Cardiac muscle cell (in vitro differentiated cells and primary cell): ENCODE measurements around the gene SPAG6. TPM values are rescaled to one million over a fixed set of nuclear protein-coding genes. Genes with fewer than 3 reads are reported as not detected.

Source experiments
- DNase-seq, 2 donors: peaks; one replicate each; pipeline versions ENCODE4 v3.0.0 to v3.0.0-alpha.2; 2010 to 2017; ENCODE audit warnings: low read depth in 1 of 2, low spot score in 1 of 2
- H3K27ac ChIP-seq: fragments of 200-600 bp; sonication (generic); 2 replicates; pipeline ENCODE4 v1.5.1; 2016
- H3K27me3 ChIP-seq: fragments of 200-600 bp; sonication (generic); 2 replicates; pipeline ENCODE4 v1.6.0; 2016; ENCODE audit warnings: control low read depth
- H3K36me3 ChIP-seq: fragments of 200-600 bp; sonication (generic); 2 replicates; pipeline ENCODE4 v1.5.1; 2016; ENCODE audit warnings: control low read depth
- H3K4me1 ChIP-seq: fragments of 200-600 bp; sonication (generic); 2 replicates; pipeline ENCODE4 v1.8.1; 2017; ENCODE audit warnings: low read depth, mild to moderate bottlenecking, mixed run types
- H3K4me3 ChIP-seq: fragments of 200-600 bp; sonication (generic); 2 replicates; pipeline ENCODE4 v1.5.1; 2016; ENCODE audit warnings: mild to moderate bottlenecking
- H3K9me3 ChIP-seq: fragments of 200-600 bp; sonication (generic); 2 replicates; pipeline ENCODE4 v1.5.1; 2017; ENCODE audit warnings: low read depth, mild to moderate bottlenecking, control low read depth
- CTCF ChIP-seq: IDR thresholded peaks from 2 replicates; pipeline ENCODE4 v1.5.1; 2012; ENCODE audit warnings: low read depth, mild to moderate bottlenecking, low read length
- polyA plus RNA-seq: library from polyadenylated mRNA; unstranded; fragments of >200 nt; fragmentation: Nextera tagmentation; extraction: Ambion mirVana; gene quantifications from 2 replicates; pipeline ENCODE4 v1.2.1, GENCODE V29; 2016
- total RNA-seq: library from RNA; depleted of rRNA; stranded (reverse); fragments of >200 nt; gene quantifications from 2 replicates; pipeline ENCODE4 v1.2.3, GENCODE V29; 2016

SPAG6 gene
- total and polyA plus RNA-seq, 2 experiments from 2014 or later, result not detected

- Histone ChIP-seq H3K36me3 (no peaks in the 10 kb centered on the region), H3K9me3 (no peaks in the 10 kb centered on the region), H3K27me3 (peaks cover 19% of the 10 kb centered on the region), H3K27ac (no peak overlapping the region), H3K4me3 (no peak overlapping the region), H3K4me1 (no peaks in the 10 kb centered on the region)
- DNase-seq, result no peak
- TF ChIP-seq CTCF, result no peak
Measured at GRCh38 chr10:22464966-22465629, 119.8 kb downstream of the SPAG6 start.

DNA sequence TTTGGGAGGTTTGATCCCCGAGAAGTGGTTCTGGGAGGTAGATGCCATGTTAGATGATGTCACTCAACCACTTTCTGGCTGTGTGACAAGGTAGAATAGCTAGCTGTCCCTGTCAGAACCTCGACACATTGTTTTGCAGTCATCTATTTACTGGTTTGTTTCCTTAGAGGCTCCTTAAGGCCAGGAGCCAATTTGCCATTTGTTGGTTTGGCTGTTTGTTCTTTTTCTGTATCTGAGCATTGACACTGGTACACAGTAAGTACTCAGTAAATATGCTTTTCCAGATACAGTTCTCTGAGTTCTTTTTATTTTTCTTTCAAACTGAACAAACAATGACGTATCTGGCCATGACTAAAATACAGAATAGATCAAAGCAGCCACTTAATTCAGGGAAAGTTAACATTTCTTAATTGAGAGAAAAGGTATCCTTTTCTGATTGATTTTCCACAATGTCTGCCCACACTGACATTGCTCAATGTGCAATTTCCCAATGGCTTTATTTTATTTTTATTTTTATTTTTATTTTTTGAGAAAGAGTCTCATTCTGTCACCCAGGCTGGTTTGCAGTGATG lies 121.6 kb downstream of the SPAG6 start:
- no peaks in the 10 kb centered on the region for H3K4me1 ChIP-seq
- DNase-seq, result no peak
- no peak for TF ChIP-seq CTCF
- H3K9me3 ChIP-seq, result no peaks in the 10 kb centered on the region
- H3K27me3 ChIP-seq, result peaks cover 36% of the 10 kb centered on the region
- no peak overlapping the region for H3K27ac ChIP-seq
- no peaks in the 10 kb centered on the region for H3K36me3 ChIP-seq
- no peak overlapping the region for H3K4me3 ChIP-seq

Other genes starting within 250 kb of the SPAG6 start
- gene EBLN1, start 127.5 kb upstream of the SPAG6 start, total RNA-seq, result not detected in 2 replicates
- not detected in 2 replicates for gene EBLN1, start 127.5 kb upstream of the SPAG6 start, polyA plus RNA-seq
- gene COMMD3, start 29.1 kb upstream of the SPAG6 start, total RNA-seq, result 24.8 and 54.3 TPM in 2 replicates
- gene COMMD3, start 29.1 kb upstream of the SPAG6 start, polyA plus RNA-seq, result 122 and 132 TPM in 2 replicates
- gene BMI1, start 24.4 kb upstream of the SPAG6 start, total RNA-seq, result 16.7 and 17.3 TPM in 2 replicates
- 10.4 and 12.9 TPM in 2 replicates for gene BMI1, start 24.4 kb upstream of the SPAG6 start, polyA plus RNA-seq